Heart left ventricle (tissue), 13 donors: Measurements from ENCODE around the gene GATM.

ENCODE experiments used
- CTCF ChIP-seq, 12 donors: fragments of 200-600 bp; sonication (generic) in 4 of 12; IDR thresholded peaks; one replicate each; pipeline versions ENCODE4 v1.5.0 to v1.8.0; 2018 to 2022; ENCODE audit warnings: antibody characterized with exemption in 12 of 12, mild to moderate bottlenecking in 5 of 12
- POLR2A ChIP-seq, 2 donors: fragments of 450-650 bp; IDR thresholded peaks; one replicate each; pipeline ENCODE4 v1.6.1; 2017; ENCODE audit warnings: antibody characterized with exemption in 2 of 2, mild to moderate bottlenecking in 2 of 2, moderate library complexity in 2 of 2
- donor health status: ischemic (EF 13 %, LVEDD 7.1; RV severe dilation, severe dysfunction).
- donor health status: DM: no; HTN: yes; CAD: no.
- donor health status: DM: no; HTN: no; CAD: no.
- donor health status: ischemic (EF 25% LVEDD 6.9; RV normal size, moderate dysfunction).
- donor health status: ischemic (EF 25% LVEDD 5.7; RV mildly dilated, moderate dysfunction).
- donor health status: ischemic (EF 35%, LVEDD 5.7; RV mildly dilated, moderate dysfunction).
- donor health status: nonischemic (EF 11% LVEDD 7.7; RV severe dilation, severe dysfunction).
- donor health status: DM: yes; HTN: yes; CAD: no.
- donor health status: PGD.
- donor health status: ischemic (EF 29% LVEDD 5.4; RV normal size, mild dysfunction).
- donor health status: nonischemic (EF 23%, LVEDD 6.1; RV moderate dilation, normal function).

- TF ChIP-seq CTCF (IDR thresholded peaks at IDR 0.05) (no peak), POLR2A (IDR thresholded peaks at IDR 0.05) (no peak)
Measured at GRCh38 chr15:45407786-45408185, 29.4 kb upstream of the GATM start.
